Measurements from ENCODE around the gene SPOCK1. TPM values are rescaled to one million over a fixed set of nuclear protein-coding genes. Genes with fewer than 3 reads are reported as not detected.
A peak's percentile ranks its signal among the peaks of the same experiment; 100 is the strongest.

The SPOCK1 gene
- total RNA-seq, 4 donors from 2014 or later, result 46.5 to 52.7 (median 51.4) TPM

DNA sequence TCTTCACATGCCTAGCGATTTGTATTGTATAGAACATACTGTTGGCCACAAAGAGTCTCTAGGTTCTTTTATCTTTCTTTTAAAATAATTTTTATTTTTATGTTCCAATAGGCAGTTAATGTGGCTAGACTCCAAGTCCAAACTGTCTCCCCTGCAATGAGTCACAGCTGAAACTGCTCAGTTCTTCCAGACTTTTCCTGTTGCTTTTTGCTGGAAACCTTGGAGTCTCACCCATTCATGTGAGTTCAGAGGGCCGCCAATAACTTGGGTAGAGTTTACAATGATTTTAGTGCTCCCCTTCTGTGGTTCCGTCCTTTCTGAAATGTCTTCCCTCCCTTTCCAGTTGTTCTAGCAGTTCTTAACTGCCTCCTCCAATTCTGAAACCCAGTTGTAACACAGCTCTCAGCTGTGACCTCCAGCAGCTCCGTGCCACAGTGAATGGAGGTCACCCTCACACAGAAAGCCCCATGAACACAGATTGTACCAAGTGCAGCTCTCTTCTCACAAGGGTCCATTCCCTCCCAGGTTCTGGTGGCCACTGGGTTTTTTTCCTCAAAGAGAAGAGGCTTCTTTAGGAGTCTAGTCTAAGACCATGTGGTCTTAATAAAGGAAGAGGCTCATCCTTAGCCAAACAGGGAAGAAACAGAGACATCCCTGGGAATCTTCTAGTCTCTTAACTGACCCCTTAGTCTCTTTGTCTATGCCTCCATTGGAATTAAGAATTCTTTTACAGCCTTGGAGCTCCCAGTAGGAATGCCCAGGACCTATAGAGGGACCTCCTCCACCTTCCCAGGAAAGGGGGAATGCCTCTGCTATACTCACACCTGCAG lies 198.5 kb downstream of the SPOCK1 start:
- Histone ChIP-seq H3K36me3 (no peaks in the 10 kb centered on the region), H3K9me3 (no peaks in the 10 kb centered on the region), H3K4me1 (no peaks in the 10 kb centered on the region), H3K27ac (peak overlapping the region in 1 of 4 donors; percentile 47), H3K4me3 (no peak overlapping the region), H3K27me3 (peaks cover 5% of the 10 kb centered on the region)
- peak; percentile 51 for ATAC-seq
- TF ChIP-seq POLR2A (IDR thresholded peaks at IDR 0.05), result no peak
- no peak for TF ChIP-seq EP300 (IDR thresholded peaks at IDR 0.05)
- TF ChIP-seq POLR2AphosphoS5 (IDR thresholded peaks at IDR 0.05), result no peak
- TF ChIP-seq, protein P1, sequence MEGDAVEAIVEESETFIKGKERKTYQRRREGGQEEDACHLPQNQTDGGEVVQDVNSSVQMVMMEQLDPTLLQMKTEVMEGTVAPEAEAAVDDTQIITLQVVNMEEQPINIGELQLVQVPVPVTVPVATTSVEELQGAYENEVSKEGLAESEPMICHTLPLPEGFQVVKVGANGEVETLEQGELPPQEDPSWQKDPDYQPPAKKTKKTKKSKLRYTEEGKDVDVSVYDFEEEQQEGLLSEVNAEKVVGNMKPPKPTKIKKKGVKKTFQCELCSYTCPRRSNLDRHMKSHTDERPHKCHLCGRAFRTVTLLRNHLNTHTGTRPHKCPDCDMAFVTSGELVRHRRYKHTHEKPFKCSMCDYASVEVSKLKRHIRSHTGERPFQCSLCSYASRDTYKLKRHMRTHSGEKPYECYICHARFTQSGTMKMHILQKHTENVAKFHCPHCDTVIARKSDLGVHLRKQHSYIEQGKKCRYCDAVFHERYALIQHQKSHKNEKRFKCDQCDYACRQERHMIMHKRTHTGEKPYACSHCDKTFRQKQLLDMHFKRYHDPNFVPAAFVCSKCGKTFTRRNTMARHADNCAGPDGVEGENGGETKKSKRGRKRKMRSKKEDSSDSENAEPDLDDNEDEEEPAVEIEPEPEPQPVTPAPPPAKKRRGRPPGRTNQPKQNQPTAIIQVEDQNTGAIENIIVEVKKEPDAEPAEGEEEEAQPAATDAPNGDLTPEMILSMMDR (IDR thresholded peaks at IDR 0.05), result no peak
- 61 to 65% methylated on average over 3 of the region's 4 CpGs for WGBS, 2 donors (ENCODE audit: low coverage in 1 of 2)

DNA sequence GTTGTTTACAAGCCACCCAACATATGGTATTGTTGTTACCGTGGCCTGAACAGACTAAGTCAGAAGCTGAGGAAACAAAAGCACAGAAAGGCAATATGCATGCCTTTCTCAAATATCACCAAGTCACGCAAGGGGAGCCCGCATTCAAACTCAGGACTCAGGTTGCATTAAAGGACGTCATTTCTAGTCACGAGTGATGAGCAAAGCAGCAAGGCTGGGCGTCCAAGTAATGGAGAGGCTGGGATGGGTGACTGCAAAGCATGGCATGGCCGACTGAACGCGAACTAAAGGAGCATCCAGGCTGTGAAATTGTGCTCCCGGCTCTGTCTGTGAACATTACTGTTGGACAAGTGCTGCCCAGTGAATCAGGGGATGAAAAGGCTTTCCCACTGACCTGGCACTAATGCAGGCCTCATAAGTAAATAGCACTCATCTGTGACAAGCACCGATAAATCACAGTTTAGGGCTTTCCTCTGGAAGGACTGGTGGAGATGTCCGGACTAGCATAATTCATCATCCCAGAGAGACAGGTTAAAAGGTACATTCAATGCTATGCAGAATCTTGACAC lies 202.8 kb downstream of the SPOCK1 start:
- Histone ChIP-seq H3K4me3 (no peak overlapping the region), H3K27ac (no peak overlapping the region), H3K4me1 (no peaks in the 10 kb centered on the region), H3K27me3 (peaks cover 5% of the 10 kb centered on the region), H3K9me3 (no peaks in the 10 kb centered on the region), H3K36me3 (no peaks in the 10 kb centered on the region)
- no peak for ATAC-seq
- WGBS, 2 donors (ENCODE audit: low coverage in 1 of 2), result 57 to 79% methylated on average over 3 to 9 of the region's 12 CpGs
- TF ChIP-seq POLR2A (IDR thresholded peaks at IDR 0.05), result no peak
- no peak for TF ChIP-seq EP300 (IDR thresholded peaks at IDR 0.05)

DNA sequence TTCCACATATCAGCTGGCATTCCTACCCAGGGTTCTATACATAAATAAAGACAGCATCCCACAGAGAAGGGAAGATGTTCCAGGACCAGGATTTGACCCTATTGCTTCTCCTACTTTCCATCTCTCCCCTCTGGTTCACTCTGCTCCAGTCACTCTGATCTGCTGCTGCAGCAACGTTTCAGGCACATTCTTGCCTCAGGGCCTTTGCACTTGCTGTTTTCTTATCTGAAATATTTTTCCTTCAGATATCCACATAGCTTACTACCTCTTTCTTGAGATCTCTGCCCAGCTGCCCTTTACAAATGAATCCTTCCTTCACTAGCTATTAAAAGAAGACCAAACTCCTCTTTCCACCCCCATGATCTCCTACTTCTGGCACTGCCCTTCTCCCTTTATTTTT lies 204.5 kb downstream of the SPOCK1 start:
- no peak overlapping the region for H3K27ac ChIP-seq
- H3K4me1 ChIP-seq, result no peaks in the 10 kb centered on the region
- no peaks in the 10 kb centered on the region for H3K36me3 ChIP-seq
- WGBS, 2 donors (ENCODE audit: low coverage in 1 of 2), result 67 to 73% methylated on average over 1 of the region's 1 CpG
- H3K27me3 ChIP-seq, result no peaks in the 10 kb centered on the region
- no peak for ATAC-seq
- TF ChIP-seq POLR2A (IDR thresholded peaks at IDR 0.05), result no peak
- TF ChIP-seq, protein P1 (IDR thresholded peaks at IDR 0.05), result no peak
- no peak for TF ChIP-seq POLR2AphosphoS5 (IDR thresholded peaks at IDR 0.05)
- no peak for TF ChIP-seq EP300 (IDR thresholded peaks at IDR 0.05)
- H3K4me3 ChIP-seq, result no peak overlapping the region
- H3K9me3 ChIP-seq, result no peaks in the 10 kb centered on the region

DNA sequence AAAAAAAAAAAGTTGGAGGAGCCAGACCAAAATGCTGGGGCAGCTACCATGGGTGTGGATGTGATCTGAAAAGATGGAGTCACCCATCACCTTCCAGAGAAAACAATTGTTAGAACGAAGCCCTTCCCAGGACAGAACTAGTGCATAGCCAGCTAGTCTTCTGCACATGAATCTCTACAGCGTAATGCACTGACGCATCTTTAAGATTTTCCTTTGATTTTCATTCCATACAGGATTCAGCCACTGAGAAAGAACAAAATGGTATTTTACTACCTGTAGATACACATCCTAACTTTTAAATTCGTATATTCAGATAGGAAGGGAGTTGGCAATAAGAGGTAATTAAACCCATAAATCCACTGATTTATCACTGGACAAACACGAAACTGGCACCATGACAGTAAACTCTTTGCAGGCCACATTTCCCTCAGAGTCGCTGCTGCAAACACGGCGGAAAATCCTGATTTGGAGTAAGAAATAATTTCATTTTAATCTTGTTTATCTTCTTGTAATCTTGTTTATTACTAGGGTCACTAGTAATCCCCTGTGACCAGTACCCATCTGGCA lies 206.6 kb downstream of the SPOCK1 start:
- ATAC-seq, result no peak
- TF ChIP-seq POLR2A (IDR thresholded peaks at IDR 0.05) (no peak), EP300 (IDR thresholded peaks at IDR 0.05) (no peak), POLR2AphosphoS5 (IDR thresholded peaks at IDR 0.05) (no peak)
- TF ChIP-seq, protein P1 (IDR thresholded peaks at IDR 0.05), result no peak
- no peaks in the 10 kb centered on the region for H3K9me3 ChIP-seq
- no peak overlapping the region for H3K4me3 ChIP-seq
- H3K27me3 ChIP-seq, result no peaks in the 10 kb centered on the region
- no peaks in the 10 kb centered on the region for H3K4me1 ChIP-seq
- WGBS, 2 donors (ENCODE audit: low coverage in 1 of 2), result 68% methylated on average over 8 of the region's 8 CpGs
- no peak overlapping the region for H3K27ac ChIP-seq
- no peaks in the 10 kb centered on the region for H3K36me3 ChIP-seq

DNA sequence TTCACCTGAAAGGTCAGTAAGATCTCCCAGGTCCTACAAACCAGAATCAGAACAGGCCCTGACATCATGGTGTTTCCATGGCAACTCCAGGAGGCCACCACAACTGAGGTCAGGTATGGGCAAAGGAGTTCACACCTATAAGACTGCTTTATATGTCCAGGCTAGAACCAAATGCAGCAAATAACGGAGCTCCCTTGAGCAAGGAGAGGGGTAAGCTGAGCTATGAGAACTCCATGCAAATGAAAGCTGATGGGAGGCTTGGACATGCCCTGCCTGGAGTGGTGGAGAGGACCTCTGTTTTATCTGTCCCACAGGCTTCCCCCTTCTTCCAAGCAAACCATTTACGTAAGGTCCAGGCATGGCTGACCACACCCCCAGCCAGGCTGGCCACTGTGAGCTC lies 207.7 kb downstream of the SPOCK1 start:
- TF ChIP-seq POLR2AphosphoS5 (IDR thresholded peaks at IDR 0.05), result no peak
- no peak for TF ChIP-seq EP300 (IDR thresholded peaks at IDR 0.05)
- TF ChIP-seq, protein P1 (IDR thresholded peaks at IDR 0.05), result no peak
- no peak for TF ChIP-seq POLR2A (IDR thresholded peaks at IDR 0.05)
- WGBS, 2 donors (ENCODE audit: low coverage in 1 of 2), result 71% methylated on average over 1 of the region's 2 CpGs; no CpG with 5 or more reads in 1 of the 2 donors
- H3K4me1 ChIP-seq, result no peaks in the 10 kb centered on the region
- H3K36me3 ChIP-seq, result no peaks in the 10 kb centered on the region
- no peaks in the 10 kb centered on the region for H3K9me3 ChIP-seq
- no peaks in the 10 kb centered on the region for H3K27me3 ChIP-seq
- no peak overlapping the region for H3K27ac ChIP-seq
- no peak overlapping the region for H3K4me3 ChIP-seq
- no peak for ATAC-seq
